ENCODE results near the gene PLPPR1.
"Not testable (repeated sequence)": the region's sequence is repeated elsewhere in the genome, so short reads cannot be mapped to it uniquely, and the experiment has no call there.

Gene PLPPR1

DNA sequence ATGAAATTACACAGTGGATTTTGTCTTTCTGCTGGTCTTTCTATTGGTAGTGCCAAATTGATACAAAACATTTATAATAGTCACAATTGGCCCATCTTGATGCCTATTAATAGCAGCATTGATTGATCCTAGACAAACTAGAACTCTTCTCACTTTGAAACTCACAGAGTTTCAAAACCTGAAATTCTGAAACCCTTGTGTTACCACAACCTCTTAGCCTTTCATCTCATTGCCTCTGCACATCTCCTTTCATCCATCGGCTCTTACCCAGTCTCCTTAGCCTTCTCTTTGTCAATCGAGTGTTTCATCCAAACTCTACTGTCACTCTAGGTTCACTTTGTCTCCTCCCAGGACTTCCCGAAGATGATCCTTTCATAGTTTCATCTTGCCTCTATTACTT, 22.1 kb downstream of the PLPPR1 start:
- no peak for DNase-seq

- no peak for DNase-seq
Measured at GRCh38 chr9:101054657-101055056, 26.1 kb downstream of the PLPPR1 start.

- DNase-seq = no peak
Measured at GRCh38 chr9:101055516-101055915, 27.0 kb downstream of the PLPPR1 start.

GRCh38 chr9:101062686-101063085, 34.2 kb downstream of the PLPPR1 start:
- DNase-seq = no peak

DNA sequence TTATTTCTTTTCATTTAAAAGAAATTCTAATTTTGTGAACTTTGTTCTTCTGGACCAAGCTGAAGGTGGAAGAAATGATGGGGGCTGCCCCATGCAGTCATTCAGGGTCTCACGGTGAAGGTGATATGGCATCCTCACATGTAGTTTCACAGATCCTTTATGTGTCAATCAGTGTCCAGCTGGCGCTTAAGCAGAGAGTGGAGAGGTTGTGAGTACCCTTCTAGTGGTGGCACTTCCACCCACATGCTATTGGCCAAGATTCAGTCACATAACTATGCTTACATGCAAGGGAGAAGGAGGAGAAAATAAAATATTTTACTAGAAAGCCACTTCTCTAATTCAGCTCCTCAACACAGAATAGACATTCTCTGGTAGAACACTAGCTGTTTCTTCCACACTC, 34.7 kb downstream of the PLPPR1 start:
- DNase-seq = no peak

DNA sequence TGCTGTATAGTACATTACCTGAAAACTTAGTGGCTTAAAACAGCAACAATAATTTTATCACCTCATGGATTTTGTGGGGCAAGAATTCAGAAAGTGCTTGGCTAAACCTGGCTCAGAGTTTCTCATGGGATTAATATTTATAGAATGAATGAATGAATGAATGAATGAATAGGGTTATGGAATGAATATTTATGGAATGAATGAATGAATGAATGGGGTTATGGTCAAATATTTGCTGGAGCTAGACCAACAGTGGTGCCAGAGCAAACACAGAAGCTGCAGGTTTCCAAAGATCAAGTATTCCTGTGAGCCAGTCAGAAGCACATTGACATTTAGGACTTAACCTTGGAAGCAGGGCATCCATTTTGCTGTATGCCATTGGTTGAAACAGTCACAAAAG, 35.7 kb downstream of the PLPPR1 start:
- DNase-seq = no peak

DNA sequence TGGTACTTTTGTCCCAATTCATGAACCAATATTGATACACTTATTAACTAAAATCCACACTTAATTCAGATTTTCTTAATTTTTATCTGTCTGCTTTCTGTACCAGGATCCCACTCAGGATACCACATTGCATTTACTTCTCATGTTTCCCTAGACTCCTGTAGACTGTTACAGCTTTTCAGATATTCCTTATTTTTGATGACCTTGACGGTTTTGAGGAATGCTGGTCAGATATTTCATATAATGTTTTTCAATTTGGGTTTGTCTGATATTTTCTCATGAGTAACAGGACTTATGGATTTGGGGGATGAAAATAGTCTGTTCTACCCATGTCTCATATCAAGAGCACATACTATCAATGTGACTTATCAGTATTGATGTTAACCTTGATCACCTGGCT, 37.4 kb downstream of the PLPPR1 start:
- DNase-seq = no peak

GRCh38 chr9:101068696-101069095, 40.2 kb downstream of the PLPPR1 start:
- no peak for DNase-seq

DNA sequence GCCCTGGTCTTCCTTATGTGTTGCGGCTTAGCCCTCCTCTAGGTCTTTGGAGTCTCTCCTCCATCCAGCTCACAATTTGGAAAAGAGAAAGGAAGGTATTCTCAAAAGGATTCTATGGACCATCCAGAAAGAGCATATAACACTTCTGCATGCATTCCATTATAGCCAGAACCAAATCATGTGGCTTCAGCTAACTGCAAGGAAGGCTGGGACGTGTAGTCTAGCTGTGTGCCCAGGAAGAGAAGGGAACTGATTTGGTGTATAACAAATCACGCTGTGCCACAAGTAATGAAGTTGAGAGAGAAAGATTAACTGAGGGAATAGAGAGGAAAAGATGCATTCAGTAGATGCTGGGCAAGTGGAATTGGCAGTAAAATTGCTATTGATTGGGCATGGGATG, 43.7 kb downstream of the PLPPR1 start:
- no peak for DNase-seq

GRCh38 chr9:101073122-101073521, 44.6 kb downstream of the PLPPR1 start:
- DNase-seq = no peak

GRCh38 chr9:101081641-101082040, 53.1 kb downstream of the PLPPR1 start:
- no peak for DNase-seq

DNA sequence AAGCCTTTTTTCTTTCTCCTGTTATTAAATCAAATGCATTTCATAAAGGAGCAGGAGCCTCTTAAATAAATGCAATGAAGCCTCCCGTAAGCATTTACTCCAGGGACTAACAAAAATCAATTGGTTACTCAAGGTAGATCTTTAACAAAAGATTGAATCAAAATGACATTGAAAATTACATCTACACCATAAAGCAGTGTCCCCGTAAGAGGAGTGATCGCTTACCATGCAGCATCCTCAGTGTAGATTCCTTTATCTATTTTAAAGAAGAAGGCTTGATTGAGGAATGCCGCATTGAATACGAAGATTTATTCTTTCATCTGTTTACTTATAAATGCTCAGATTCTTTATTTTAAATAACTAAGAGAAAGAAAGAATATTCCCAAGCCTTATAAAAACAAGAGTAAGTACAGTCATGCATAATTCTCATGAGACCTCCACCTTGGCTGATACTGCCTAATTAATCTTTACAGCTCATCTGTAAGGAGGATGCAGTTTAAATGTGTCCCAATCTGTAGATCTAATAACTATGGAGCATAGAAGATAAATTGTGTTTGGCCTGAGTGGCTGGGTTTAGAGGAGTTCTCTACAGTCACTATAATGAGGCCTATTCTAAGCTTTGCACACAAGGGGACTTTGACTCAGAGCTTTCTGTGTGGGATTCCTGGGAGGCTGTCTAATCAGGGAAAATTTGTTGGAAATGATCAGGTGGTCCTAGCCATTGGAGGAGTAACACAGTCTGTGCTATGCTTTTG, 55.1 kb downstream of the PLPPR1 start:
- DNase-seq = no peak

DNA sequence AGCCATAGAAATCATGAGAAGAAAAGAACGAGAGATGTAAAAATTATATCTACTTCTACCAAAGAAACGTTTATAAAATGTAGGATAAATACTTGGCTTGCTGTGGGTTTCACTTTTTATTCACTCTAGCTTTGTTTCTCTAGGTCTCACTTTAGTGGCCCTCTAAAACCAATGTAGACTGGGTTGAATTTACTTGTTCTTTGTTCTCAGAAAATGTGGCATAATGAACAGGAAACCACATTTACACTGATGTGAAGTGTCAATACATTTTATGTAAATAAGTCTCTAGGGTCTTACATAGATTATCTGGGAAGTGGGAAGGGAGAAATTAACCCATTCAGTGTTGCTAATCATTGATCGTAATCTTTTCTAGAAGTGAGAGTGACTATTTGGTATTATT, 58.9 kb downstream of the PLPPR1 start:
- no peak for DNase-seq

GRCh38 chr9:101092922-101093321, 64.4 kb downstream of the PLPPR1 start:
- DNase-seq = no peak

- no peak for DNase-seq
Measured at GRCh38 chr9:101093620-101094019, 65.1 kb downstream of the PLPPR1 start.

DNA sequence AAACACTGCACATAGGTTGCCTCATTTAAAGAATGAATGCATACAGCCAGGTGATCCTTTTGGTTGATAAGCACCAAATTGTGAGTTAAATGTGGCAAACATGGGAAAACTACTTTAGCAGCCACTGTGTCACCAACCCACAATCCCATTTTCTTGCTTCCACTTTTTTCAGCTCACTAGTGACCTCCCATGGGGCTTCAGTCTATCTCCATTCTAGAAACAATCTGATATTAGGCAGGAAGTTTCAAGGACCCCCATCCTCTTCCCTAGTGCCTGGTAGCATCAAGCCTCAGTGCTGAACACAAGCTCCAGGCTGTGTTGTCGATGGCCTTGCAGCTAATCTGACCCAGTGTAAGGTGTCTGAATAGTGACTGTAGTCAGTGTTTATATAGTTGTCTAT, 66.2 kb downstream of the PLPPR1 start:
- DNase-seq = no peak

DNA sequence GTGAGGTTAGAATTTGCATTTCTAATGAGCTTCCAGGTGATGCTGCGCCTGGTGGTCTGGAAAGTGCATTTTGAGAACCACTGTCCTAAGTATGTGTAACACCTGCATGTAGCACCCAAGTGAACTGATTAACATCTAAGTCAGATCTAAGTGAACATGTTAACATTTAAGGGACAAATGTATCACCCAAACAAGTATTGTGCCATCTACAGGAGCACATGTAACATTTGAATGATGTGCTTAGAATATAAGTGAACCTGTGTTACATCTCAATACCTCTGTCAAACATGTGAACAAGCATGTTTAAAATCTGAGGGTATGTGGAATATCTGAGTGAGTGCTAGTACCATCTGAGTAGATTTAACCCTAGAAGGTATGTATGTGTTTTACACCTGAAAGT, 68.7 kb downstream of the PLPPR1 start:
- no peak for DNase-seq

DNA sequence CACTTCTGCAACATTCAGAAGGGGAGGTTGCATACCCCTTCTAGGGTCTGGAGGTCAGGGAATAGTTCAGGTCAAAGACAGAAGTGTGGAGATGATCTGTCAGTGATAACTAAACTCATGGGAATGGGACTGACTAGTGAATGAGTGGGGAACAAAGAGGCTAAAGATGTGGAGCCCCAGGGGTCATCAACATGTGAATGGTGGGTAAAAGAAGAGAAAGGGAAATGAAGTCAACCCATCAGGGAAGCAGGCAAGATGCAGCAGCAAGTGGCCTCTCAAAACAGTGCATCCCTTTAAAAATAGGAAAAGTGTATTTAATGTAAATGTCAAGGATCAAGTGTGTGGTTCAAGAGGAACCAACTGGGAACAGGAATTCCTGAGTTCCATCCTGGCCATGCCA, 69.9 kb downstream of the PLPPR1 start:
- DNase-seq = no peak

DNA sequence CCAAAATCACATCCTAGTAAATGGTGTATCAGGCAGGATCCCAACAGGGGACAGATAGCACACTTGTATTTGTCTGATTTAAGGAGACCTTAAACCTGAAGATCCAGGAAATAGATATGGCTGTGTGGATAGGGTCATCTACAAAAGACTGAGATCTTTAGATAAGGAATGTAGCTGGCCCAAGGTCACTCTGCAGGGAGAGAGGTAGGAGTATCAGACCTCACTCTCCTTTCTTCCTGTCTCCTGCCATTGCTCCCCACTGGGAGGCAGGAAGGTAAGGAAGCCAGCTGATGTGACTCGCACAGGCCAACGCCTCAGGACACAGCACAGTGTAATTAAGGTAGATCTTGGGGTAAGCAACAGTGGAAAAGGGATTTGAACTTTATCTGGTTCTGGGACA, 85.8 kb downstream of the PLPPR1 start:
- no peak for DNase-seq

GRCh38 chr9:101115102-101115501, 86.6 kb downstream of the PLPPR1 start:
- DNase-seq = no peak

DNA sequence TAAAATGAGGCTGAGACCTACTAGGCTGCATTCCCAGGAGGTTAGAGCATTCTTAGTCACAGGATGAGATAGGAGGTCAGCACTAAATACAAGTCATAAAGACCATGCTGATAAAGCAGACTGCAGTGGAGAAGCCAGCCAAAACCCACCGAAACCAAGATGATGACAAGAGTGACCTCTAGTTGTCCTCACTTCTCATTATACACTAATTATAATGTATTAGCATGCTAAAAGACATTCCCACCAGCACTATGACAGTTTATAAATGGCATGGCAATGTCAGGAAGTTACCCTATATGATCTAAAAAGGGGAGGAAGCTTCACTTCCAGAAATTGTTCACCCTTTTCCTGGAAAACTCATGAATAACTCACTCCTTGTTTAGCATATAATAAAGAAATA, 88.6 kb downstream of the PLPPR1 start:
- no peak for DNase-seq

DNA sequence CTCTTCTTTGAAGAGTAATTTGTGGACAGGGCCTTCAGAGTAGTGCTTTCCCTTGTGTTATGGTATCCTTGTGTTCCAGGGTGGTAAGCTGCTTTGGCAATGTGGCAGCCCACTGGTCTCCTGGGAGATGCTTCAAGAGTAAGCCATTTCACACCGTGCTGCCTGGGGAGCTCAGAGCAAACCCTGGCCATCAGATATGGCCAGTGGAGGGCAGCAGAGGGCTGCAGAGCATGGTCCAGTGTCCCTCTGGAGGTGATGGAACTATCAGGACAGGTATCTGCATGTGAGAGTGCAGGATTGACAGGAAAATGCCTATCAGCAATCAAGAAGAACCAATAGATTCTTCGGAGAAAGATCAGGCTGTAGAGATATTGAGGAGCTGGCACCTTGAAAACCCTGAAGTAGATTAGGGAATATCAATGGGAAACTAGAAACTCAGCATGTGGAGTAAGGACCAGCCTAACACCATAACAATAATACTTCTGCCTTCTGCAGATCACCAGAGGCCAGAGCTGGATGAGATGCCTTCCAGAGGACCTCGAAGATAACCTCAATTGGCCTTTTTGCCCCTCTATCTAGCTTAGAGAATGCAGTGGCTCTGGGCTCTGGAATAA, 90.8 kb downstream of the PLPPR1 start:
- peak; percentile 25 for DNase-seq

GRCh38 chr9:101121836-101122399, 93.4 kb downstream of the PLPPR1 start:
- no peak for DNase-seq

DNA sequence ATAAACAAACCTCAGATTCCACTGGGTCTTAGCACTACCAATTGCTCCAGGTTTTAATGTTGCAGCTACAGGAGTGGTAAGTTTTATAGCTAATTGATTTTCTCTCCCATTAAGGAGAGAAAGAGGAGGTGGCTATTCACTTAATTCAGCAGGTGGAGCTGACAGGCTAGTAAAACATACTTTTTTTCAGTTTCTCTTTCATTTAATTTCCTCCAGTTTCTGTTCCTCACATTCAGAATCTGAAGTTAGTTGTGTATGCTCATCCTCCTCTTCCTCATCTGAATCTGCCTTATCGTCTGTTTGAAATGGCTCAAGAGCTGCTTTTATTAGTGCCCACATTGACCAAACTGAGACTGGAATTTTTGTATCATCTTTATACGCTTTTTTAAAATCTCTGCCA, 98.0 kb downstream of the PLPPR1 start:
- DNase-seq = no peak

GRCh38 chr9:101127369-101127768, 98.8 kb downstream of the PLPPR1 start:
- DNase-seq = not testable (repeated sequence)
